GM20431 (cell line): ENCODE measurements around the gene CYP27A1.

Experiments used
- in situ Hi-C: fragments of 300-500 bp; cut with MseI, MboI; formaldehyde crosslinking; loops from one replicate; pipeline ENCODE4 v1.15.0; 2020; ENCODE audit warnings: low sequenced_read_pairs; ENCODE audit not compliant: unreplicated experiment

Gene CYP27A1

GRCh38 chr2:218806346-218806978, 24.5 kb downstream of the CYP27A1 start:
- in situ Hi-C loops, result no loop called here

- in situ Hi-C loops, result no loop called here
Observed at GRCh38 chr2:218807626-218808025, 25.7 kb downstream of the CYP27A1 start.

DNA sequence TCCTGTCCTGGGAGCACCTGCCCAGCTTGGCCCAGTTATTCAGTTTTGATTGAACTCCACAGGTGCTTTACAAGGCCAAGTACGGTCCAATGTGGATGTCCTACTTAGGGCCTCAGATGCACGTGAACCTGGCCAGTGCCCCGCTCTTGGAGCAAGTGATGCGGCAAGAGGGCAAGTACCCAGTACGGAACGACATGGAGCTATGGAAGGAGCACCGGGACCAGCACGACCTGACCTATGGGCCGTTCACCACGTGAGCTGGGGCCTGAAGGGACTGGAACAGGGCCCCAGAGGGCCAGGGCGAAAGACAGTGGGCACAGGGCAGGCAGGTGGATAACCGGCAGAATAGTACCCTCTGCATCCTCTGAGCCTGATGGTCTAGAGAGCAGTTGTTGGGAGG, 27.6 kb downstream of the CYP27A1 start:
- in situ Hi-C loops, result no loop called here

DNA sequence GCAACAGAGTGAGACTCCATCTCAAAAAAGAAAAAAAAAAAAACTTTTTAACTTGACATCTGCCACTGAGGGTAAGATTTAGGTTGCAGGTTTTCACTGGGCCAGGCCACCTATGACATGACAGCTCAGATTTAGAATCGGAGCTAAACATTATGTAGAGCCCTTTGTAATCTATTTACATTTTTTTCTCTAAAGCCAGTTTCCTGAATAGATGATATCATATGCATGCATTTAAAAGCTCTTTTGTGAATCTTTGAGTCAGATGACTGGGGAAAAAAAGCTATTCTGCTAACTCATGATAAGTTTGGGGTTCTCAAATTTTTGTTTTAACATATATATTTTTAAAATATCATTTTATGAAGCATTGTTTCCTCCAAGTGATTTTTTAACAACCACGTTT, 28.3 kb downstream of the CYP27A1 start:
- in situ Hi-C loops, result no loop called here

DNA sequence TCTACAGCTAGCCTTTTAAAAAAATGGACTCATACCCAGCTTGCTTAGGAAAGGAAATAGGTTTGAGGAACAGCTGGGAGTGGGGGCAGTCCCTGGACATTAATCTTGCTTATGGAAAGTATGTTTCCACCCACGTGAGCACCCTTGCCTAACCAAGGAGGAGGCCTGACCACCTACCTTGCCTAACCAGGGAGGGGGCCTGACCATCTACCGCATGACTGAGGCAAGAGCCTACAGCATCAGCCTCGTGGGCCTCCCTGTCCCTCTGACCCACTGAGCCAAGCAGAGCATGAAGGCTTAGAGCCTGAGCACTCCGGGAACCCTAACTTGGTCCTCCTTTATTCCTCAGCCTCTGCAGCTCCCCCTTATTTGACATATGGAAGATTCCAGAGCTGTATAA, 29.4 kb downstream of the CYP27A1 start:
- in situ Hi-C loops, result no loop called here

GRCh38 chr2:218812096-218812815, 30.3 kb downstream of the CYP27A1 start:
- in situ Hi-C loops, result no loop called here

- in situ Hi-C loops, result no loop called here
Observed at GRCh38 chr2:218812861-218813260, 30.9 kb downstream of the CYP27A1 start.

DNA sequence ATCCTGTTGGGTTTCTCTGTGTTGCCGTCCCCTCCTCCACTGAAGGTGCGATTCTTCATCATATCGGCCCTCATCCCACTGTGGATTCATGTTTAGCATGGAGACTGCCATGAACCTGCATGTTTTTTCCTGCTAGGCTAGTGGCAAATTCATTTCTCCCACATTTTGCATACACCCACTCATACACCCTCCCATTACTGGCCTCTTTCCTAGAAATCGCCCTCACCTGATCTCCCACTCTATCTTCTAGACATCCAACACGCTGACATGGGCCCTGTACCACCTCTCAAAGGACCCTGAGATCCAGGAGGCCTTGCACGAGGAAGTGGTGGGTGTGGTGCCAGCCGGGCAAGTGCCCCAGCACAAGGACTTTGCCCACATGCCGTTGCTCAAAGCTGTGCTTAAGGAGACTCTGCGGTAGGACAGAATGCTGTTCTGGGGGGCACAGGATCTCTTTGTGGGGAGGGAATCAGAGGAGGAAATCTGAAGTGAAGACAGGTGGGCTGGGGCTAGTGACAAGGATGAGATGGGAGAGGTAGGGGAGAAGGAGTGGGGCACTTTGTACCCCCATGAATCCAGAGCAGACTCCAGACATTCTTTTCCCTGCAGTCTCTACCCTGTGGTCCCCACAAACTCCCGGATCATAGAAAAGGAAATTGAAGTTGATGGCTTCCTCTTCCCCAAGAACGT, 32.0 kb downstream of the CYP27A1 start:
- in situ Hi-C loops, result no loop called here

GRCh38 chr2:218814540-218815243, 32.7 kb downstream of the CYP27A1 start:
- in situ Hi-C loops, result no loop called here

GRCh38 chr2:218815244-218815637, 33.3 kb downstream of the CYP27A1 start:
- in situ Hi-C loops, result no loop called here

DNA sequence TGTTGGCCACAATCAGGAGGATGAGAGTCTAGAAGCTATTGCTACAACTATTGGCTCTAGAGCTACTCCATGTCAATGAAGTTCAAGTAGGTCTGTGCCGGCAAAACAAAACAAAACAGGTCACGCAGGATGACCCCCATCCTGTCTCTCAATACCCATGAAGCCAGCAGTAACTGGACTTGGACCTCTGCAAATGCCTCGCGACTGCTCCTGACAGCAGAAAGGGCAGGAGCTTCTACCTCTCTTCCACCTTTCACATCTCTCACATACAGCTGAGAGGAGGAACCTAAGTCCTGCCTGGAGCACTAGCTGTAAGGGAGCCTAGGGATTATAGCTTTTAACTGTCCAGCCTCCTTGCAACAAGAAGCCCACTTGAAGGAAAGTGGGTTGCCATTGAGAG, 33.7 kb downstream of the CYP27A1 start:
- in situ Hi-C loops, result no loop called here

GRCh38 chr2:218816561-218817011, 34.6 kb downstream of the CYP27A1 start:
- in situ Hi-C loops, result no loop called here

GRCh38 chr2:218819093-218819492, 37.1 kb downstream of the CYP27A1 start:
- in situ Hi-C loops, result no loop called here

DNA sequence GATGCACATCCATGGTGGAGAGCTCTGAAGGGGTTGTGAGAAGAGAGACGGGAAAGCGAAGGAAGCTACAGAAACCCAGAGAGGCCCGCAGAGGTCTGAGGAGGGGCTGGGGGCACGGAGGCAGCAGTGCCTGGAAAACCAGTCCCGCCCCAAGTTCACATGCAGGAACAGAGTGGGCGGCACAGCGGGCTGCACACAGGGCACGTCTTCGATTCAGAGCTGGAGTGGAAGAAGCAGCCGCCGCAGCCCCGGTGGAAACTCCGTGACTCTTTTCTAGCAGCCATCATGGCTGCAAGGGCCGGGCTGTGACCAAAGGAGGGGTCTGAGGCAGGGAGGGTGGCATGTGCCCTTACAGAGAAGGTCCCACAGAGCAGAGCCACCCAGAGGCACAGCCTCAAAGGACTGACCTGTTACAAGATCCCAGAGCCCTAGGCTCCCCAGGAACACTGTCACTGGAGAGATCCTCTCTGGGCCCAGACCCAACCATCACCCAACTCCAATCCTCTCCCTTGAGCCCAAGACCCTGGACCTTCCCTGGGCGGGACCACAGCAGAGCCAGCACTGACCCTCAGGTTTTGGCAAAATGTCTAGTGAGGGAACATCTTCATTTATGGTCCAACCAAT, 38.9 kb downstream of the CYP27A1 start:
- in situ Hi-C loops, result no loop called here

DNA sequence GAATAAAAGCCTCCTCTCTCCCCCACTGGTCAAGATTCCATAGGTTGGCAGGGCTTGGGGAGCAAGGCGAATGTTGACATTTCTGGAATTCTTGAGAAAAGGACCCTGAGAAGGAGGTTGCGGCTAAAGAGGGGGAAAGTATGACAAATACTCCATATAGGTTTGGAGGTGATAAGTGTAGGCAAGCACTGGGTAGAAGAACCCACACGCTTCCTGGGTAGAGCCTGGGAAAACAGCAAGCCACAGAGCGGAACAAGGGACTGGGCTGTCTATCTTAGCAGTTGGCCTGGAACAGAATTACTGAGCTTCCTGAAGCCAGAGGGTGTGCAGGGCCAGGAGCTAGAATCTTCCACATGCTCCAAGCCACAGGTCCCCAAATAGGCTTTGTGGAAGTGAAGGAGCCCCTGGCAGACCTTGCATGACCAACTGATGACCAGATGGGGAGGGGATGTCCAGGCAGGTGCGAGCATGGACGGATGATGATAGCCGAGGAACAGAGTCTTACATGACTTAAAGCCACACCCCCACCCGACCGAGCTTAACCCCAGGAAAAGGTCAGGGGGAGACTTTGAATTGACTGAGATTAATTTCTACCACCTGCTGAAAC, 39.8 kb downstream of the CYP27A1 start:
- in situ Hi-C loops, result no loop called here

DNA sequence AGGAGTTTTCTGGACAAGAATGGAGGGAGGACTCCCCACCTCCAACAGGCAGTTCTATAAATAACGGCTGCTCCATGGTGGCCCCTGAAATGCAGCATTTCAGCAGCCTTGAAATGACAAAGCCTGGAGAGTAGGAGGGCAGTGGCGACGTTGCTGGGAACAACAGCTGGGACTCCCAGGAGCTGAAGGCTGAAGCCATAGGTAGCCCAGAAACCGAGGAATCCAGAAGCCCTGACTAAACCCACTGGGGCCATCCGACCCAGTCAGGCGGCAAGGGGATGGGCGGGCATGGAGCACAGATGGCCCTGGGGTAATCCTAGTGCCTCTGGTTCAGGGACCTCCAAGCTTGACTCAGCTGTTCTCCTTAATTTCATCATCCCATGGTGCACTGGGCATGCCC, 40.7 kb downstream of the CYP27A1 start:
- in situ Hi-C loops, result no loop called here

DNA sequence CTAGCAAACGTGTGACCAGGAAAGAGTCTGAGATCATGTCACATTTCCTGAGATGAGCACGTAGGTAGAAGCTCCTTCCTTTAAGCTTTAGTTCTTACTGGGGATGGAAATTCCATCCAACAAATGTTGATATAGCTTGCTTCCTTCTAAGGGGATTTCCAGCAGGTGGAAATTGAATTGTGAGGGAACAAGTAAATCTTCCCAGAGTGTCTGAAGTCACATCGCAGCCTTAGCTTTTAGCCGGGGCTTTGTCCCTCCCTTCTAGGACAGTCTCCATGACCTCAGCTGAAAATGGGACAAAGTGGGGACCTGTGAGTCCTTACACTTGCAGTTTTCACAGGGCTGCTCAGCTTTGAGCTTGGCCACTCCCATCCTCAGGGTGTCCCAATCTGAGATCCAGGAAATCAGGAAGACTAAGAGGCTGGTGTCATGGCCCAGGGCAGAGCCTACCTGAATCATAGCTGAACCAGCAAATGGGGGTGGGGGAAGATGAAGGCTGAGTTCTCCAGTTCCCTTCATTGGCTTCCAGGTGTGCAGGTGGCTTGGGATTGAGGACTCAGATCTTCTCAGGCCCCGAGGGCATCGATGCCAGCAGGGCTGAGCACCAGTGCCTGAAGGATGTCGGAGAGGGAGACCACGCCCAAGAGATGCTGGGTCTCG, 41.4 kb downstream of the CYP27A1 start:
- in situ Hi-C loops, result no loop called here

DNA sequence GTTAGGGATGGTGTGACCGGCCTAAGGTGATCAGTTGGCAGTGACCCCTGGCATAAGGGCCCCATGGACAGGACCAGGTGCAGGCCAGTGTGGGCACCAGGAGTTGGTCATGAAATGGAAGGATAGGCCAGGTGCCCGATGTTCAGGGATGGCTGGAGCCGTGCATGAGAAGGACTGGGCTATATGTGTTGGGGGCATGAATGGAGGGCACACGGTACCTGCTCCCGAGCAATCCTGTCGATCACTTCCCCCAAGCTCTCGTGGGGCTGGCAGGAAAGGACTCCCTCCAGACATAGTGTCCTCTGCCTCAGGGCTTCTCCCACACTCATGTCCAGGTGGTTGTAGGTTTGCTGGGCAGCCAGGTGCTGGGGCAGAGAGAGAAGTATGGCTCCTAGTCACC, 42.1 kb downstream of the CYP27A1 start:
- in situ Hi-C loops, result no loop called here

DNA sequence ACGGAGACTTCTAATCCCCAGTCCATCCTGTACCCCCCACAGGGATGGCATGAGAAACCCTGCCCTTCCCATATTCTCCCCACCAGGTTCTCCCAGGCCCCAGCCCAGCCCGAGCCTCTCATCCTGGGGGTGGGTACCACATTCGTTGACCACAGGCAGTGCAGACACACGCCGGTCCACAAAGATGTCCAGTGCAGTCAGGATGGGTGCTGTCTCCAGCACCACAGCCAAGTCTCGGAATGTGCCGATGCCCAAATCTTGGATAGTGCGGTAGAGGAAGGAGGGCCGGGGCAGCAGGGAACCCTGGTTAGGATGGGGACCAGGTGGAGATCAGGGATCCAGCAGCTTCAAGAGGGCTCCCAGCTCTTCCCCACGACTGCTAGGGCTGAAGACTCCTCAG, 44.8 kb downstream of the CYP27A1 start:
- in situ Hi-C loops, result loop anchor here (25.0 kb wide), 2 partner anchors 164 to 414 kb away; partner anchors contain the start of genes BCS1L, RNF25, STK36 and VIL1
